Fibroblast of pulmonary artery (primary cell): ENCODE data around the gene PKD2.

Experiments
- DNase-seq: peaks from one replicate; pipeline ENCODE4 v3.0.0-alpha.2; 2010; ENCODE audit warnings: low read depth
- H3K4me3 ChIP-seq: replicated peaks from 2 replicates; pipeline ENCODE4 v1.5.1; 2011; ENCODE audit warnings: low read depth, mild to moderate bottlenecking, control low read depth, low read length, moderate library complexity
- CTCF ChIP-seq: IDR thresholded peaks from 2 replicates; pipeline ENCODE4 v1.5.1; 2011; ENCODE audit warnings: mild to moderate bottlenecking, control low read depth, low read length, inconsistent platforms; ENCODE audit errors: missing control alignments

PKD2 gene

GRCh38 chr4:88005076-88005475 lies 2.4 kb upstream of the PKD2 start:
- no peak overlapping the region for H3K4me3 ChIP-seq
- no peak for TF ChIP-seq CTCF
- DNase-seq: peak; percentile 28

GRCh38 chr4:88005946-88006345 lies 1.5 kb upstream of the PKD2 start:
- TF ChIP-seq CTCF: no peak
- no peak for DNase-seq

GRCh38 chr4:88006956-88007303 lies 505 bp upstream of the PKD2 start:
- no peak for DNase-seq
- TF ChIP-seq CTCF: no peak
- H3K4me3 ChIP-seq: peak overlapping the region; percentile 69

More at GRCh38 chr4:88005946-88006345, 1.5 kb upstream of the PKD2 start:
- H3K4me3 ChIP-seq: no peak overlapping the region

- peak overlapping the region; percentile 69 for H3K4me3 ChIP-seq
- peak; percentile 55 for DNase-seq
- no peak for TF ChIP-seq CTCF
Measured at GRCh38 chr4:88008122-88008742, 797 bp downstream of the PKD2 start.

- DNase-seq: peak; percentile 31
- no peak for TF ChIP-seq CTCF
- H3K4me3 ChIP-seq: peak overlapping the region; percentile 69
Measured at GRCh38 chr4:88008743-88009171, 1.3 kb downstream of the PKD2 start.

GRCh38 chr4:88009871-88010270 lies 2.4 kb downstream of the PKD2 start:
- H3K4me3 ChIP-seq: no peak overlapping the region
- TF ChIP-seq CTCF: no peak
- no peak for DNase-seq

- H3K4me3 ChIP-seq: no peak overlapping the region
- DNase-seq: no peak
- no peak for TF ChIP-seq CTCF
Measured at GRCh38 chr4:88010966-88011365, 3.5 kb downstream of the PKD2 start.
